GM18870 (cell line): ENCODE measurements around the gene FAM222B.
"Not testable (repeated sequence)": the region's sequence is repeated elsewhere in the genome, so short reads cannot be mapped to it uniquely, and the experiment has no call there.

Source experiments
- ATAC-seq: cut with Tn5 transposase; IDR thresholded peaks from one replicate; pipeline ENCODE4 v1.9.1; 2021; ENCODE audit warnings: moderate library complexity; ENCODE audit not compliant: unreplicated experiment

The FAM222B gene

GRCh38 chr17:28779601-28780000 is 63.0 kb downstream of the FAM222B start:
- not testable (repeated sequence) for ATAC-seq

- no peak for ATAC-seq
Observed at GRCh38 chr17:28777178-28777577, 65.4 kb downstream of the FAM222B start.

- ATAC-seq: no peak
Observed at GRCh38 chr17:28774206-28774605, 68.4 kb downstream of the FAM222B start.

GRCh38 chr17:28773736-28774135 is 68.9 kb downstream of the FAM222B start:
- ATAC-seq: no peak

- ATAC-seq: no peak
Observed at GRCh38 chr17:28765038-28765437, 77.6 kb downstream of the FAM222B start.

- no peak for ATAC-seq
Observed at GRCh38 chr17:28763804-28764266, 78.8 kb downstream of the FAM222B start.

- no peak for ATAC-seq
Observed at GRCh38 chr17:28763137-28763799, 79.3 kb downstream of the FAM222B start.

- ATAC-seq: no peak
Observed at GRCh38 chr17:28760601-28761562, 81.7 kb downstream of the FAM222B start.

GRCh38 chr17:28759256-28759865 is 83.2 kb downstream of the FAM222B start:
- no peak for ATAC-seq

GRCh38 chr17:28758411-28759121 is 84.0 kb downstream of the FAM222B start:
- ATAC-seq: no peak

- no peak for ATAC-seq
Observed at GRCh38 chr17:28756049-28756804, 86.4 kb downstream of the FAM222B start.

- no peak for ATAC-seq
Observed at GRCh38 chr17:28755486-28755885, 87.1 kb downstream of the FAM222B start.

- no peak for ATAC-seq
Observed at GRCh38 chr17:28751600-28752366, 90.8 kb downstream of the FAM222B start.

- no peak for ATAC-seq
Observed at GRCh38 chr17:28750178-28751047, 92.2 kb downstream of the FAM222B start.

- ATAC-seq: no peak
Observed at GRCh38 chr17:28749516-28750177, 92.9 kb downstream of the FAM222B start.

- ATAC-seq: no peak
Observed at GRCh38 chr17:28748852-28749515, 93.6 kb downstream of the FAM222B start.
